Measurements from ENCODE around the gene PRR5L.

Gene PRR5L

GRCh38 chr11:36361472-36361871 is 65.4 kb downstream of the PRR5L start:
- no peak for DNase-seq

DNA sequence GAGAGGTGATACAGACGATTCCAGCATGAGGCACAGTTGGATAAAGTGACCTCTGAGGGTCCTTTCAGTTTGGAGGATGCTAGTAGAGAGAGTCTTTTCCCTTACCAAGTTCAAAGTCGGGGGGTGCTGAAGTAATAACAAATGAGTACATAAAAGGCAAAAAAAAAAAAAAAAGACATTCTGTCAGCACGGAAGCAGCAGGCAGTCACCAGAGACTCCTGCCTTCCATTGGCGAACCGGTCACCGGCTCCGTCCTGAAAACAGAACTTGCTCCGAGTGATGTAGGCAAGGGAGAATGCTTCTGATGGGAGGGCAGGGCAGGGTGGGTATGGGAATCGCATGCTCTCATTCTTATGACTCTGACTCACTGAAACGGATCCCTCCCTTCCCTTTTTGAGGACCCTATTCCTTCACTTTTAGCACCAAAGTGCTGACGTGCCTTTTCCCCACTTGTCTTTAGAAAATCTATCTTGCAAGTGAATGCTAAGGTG is 65.9 kb downstream of the PRR5L start:
- no peak for DNase-seq

DNA sequence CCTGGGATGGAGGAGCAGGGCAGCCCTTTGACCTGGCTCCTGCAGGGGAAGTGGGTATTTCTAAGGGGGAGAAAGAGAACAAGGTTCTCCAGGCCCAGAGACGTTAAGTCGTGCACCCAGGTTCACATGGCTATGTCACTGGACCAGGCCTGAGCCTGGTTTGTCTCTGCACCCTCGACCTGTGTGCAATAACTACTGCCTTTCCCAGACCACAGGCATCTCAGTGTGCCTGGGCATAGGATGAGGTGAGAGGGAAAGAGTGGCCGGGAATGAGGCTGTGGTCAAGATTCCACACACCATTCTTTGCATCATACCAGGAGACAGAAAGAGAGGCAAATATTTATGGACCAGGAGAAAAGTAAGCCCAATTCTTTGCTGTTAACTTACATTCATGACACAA is 66.8 kb downstream of the PRR5L start:
- DNase-seq = no peak

GRCh38 chr11:36363361-36364268 is 67.5 kb downstream of the PRR5L start:
- no peak for DNase-seq

- DNase-seq = no peak
These were observed 68.7 kb downstream of the PRR5L start for GRCh38 chr11:36364551-36365325.

DNA sequence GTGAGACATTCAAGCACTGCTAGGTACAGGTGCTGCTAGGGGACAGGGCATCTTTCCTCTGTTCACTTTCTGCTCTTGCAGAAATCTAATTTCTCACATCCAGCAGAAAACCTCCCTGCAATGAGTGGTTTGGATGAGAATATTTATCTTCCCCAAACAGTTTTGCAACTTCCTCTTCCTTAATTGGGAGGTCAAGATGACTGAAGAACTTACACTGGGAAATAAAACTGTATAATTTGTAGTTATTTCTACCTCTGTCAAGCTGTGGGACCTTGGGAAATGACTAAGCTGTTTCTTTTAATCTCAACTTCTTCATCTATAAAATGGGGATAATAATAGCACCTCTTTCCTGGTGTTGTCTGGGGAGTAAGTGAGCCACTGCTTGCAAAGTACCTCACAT is 69.8 kb downstream of the PRR5L start:
- no peak for DNase-seq

DNA sequence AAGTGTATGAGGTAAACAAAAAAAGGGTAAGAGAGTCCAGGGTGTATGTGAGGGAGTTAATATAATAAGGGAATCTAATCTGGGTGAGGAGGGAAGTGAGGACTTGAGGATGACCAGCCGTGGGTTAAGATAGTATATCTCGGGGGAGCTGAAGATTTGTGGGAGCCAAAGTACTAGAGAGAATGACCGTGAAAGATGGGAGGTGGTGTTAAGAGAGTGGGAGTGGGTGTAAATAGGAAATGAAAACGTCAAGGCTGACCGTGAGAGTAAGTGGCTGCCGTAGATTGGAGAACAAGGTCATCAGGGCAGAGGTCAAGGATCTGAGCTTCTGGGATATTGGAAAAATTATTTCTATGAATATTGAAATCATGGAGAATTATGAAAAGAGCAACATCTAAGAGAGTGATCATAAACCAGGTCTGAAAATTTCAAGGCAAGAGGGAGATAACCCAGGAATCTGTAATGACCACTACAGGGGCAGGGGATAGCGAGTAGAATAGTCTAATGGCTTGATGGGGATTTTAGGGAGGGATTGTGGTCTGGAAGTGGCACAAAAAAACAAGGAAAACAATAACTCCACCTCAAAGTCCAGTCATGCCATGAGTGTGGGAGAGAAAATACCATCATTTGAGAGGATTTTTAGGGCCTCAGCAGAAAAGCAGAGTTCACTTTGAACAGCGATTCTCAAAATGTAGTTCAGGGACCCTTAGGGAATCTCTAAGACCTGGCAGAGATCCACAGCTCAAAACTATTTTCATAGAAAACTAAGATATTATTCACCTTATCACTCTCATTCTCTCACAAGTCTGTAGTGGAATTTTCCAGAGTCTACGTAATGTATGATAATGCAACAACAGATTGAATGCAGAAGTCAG is 72.0 kb downstream of the PRR5L start:
- DNase-seq = no peak

DNA sequence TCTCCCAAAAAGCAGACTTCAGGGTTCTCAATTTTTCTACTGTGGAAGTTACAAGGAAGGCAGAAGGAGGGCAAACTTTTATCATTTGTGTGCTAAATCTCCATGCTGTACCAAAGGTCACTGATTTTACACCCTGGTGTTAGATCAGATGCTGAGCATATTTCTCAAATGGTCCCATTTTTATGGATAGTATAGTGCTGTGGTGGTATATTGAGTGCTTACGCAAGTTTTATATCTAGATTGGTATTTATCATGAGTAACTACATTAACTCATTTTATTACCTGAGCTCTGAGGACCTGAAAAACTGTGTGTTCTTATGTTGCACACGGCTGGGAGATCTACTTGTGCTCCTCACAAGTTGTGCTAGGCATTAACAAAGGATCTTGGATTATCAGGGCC is 75.1 kb downstream of the PRR5L start:
- DNase-seq = no peak

GRCh38 chr11:36371590-36371989 is 75.5 kb downstream of the PRR5L start:
- DNase-seq = no peak

DNA sequence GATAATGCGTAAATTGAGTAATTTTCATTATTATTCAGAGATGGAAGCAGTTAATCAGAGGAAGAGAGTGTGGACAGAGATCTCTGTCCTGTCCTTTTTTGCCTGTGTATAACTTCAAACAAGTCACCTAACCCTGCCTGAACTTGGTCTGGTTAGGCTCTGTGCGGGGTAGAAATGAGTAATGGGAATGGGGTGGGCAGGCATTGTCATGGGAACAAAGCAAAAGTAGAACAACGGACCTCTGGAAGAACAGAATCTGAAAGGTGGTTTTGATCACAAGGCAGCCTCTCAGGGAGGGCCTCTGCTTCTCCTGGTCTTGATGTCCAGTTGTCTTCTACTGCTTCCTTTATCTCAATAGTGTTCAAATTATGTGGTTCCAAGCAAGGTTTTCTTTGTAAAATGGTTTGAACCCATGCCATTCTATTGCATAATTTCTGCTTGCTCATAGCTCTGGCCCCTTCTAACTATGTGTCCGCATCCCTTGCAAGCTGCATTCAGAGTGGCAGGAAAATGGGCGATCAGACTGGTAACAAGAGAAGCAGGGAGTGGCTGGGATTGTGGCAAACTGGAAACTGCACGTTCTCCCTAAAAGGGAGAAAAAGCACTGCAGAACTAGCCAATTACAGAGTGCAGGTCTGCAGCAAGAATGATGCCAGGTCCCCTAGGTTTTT is 76.1 kb downstream of the PRR5L start:
- no peak for DNase-seq

DNA sequence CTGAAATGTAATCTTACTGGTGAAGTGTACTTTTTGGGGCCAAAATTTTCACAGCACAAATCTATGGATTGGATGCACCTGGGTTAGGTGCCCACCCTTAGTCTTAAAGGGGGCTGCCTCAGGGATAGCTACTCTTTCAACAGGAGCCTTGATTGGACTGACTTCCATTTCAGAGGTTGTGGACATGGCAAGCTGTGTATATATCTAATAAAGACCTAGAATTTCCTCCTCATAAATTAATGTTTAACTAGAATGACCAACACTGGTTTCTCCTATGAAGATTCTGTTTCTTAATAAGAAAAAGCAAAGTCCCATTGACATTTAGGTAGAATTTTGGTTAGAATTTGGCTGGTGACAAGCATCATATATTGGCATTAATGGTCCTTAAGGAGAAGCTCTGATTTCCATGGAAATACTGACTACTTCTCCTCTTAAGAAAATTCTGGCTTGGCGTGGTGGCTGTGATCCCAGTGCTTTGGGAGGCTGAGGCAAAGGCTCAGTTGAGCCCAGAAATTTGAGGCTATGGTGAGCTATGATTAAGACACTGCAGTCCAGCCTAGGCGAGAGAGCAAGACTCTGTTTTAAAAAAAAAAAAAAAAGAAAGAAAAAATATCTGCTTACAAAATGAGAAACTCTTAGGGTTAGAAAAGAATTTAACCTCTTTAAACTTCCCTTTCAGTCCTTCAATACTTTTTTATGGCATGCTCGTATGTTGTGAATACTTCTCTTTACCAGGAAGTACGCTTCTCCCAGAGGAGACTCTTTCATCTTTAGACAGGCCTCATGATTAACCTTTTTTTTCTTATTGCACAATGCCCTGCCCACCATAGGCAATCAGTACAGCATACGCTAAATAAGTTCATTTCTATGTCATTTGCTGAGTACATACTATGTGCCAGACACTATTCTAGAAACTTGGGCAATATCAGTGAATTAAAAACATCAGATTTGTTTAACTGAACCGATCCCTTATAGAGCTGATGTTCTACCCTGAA is 77.2 kb downstream of the PRR5L start:
- DNase-seq = no peak

DNA sequence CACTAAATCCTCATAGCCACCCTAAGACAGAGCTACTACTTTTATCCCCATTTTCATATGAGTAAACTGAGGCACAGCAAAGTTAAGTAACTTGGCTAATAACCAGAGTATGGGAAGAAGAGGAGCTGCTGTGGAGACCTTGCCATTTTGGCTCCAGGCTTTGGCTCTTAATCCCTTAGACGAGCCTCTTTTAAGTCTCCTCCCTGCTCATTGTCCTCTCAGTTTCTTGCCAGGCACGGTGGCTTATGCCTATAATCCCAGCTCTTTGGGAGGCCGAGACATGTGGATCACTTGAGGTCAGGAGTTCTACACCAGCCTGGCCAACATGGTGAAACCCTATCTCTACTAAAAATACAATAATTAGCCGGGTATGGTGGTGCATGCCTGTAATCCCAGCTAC is 78.6 kb downstream of the PRR5L start:
- DNase-seq = no peak

DNA sequence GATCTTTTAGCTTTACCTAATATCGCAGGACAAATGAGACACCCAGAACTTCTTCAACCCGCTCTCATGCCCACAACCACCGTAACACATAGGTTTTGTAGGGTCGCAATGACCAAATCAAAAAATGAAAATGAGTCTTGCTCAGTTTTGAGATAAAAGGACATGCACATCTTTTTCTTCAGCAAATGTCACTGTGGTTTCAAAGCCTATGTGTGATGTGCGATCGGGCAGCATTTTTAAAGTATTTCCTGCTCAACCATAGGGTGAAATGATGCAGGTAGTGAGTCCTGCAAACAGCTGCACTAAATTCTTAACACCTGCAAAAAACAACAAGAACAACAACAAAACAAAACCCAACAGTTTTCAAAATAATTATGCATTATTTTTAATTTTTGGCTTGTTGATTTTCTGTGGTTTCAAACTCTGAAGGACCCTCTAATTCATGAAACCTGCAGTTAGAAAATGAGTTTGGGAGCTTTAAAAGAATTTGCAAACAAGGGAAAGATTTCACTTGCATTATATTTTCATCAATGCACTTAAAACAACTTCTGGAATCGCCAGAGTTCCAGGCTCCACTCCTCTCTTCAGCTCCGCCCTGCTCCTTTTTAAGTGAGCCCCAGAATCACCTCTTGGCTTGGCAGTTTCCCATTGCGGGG is 79.4 kb downstream of the PRR5L start:
- DNase-seq = no peak

DNA sequence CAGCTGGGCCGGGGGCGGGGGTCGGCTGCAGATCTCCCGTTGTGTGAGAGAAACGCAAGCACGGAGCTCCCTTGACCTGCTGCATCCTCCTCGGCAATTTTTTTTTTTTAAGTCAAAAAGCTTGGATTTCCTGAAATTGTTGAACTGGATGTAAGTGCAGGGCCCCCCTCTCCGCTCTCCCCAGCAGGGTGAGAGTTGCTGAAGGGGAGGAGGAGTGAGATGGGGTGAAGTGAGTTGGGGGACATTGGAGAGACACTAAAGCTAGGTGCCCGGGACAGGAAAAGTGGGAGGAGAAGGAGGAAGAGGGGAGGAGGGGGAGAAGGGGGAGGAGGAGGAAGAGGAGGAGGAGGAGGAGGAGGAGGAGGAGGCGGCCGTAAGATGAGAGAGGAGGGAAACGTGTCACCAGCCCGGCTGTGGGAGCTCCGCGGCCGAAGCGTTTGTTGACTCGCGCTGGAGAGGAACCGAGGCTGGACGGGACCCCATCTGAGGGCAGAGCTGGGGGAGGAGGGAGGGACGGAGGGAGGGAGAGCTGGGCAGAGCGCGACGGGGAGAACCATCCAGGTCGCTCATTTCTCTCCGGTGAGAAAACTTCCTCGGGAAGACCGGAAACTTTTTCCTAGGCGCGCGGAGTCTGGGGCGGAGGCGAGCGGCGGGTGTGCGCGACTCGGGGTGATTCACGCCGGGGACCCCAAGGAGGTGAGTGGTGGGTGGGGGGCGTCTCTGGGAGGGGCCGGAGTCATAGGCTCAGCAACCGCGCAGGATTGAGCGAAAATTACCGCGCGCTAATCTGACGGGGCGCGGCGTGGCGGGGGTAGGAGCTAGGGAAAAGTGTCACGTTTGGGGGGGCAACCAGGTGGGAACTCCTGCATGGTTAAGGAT is 80.2 kb downstream of the PRR5L start:
- DNase-seq = no peak

DNA sequence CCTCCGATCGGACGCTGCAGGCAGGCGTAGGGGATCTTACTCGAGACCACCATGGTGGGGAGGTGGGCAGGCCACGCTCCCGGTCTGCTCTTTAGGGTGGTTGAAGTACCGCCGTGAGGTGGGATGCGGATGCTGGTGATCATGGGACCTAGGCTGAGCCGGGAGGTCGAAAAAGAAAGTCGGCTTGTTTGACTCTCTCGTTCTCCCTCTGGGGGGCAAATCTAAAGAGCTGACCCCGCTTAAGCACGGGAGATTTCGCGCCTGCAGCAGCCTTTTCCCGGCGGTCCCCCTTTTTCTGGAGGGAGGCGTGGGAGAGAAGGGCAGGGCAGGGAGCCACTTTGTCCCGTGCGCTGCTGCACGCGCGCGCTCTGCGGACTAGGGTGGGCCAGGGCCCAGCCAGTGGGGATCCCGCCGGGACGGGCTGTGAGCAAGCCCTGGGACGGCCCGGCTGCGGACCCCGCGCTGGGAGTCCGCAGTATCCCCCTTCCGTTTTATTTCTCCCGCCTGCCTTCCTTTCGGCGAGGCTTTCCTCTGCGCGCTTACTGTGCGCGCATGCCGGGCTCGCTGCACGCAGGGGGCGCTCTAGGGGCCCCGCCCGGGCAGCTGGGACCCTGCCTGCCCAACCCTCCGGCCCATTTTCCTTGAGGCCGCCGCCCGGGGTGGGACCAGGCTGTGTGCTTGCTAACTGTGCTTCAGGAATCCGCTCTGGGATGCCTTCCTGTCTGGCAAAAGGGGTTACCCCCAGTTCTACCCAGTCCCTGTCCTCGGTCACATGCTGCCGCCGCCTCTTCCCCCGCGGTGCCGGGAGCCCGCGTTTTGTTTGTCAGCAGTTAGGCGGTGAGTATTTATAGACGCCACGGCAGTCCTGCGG is 81.0 kb downstream of the PRR5L start:
- DNase-seq = peak in 1 of 2 experiments; percentile 63

GRCh38 chr11:36377759-36378564 is 81.9 kb downstream of the PRR5L start:
- peak in 1 of 2 experiments; percentile 13 for DNase-seq

DNA sequence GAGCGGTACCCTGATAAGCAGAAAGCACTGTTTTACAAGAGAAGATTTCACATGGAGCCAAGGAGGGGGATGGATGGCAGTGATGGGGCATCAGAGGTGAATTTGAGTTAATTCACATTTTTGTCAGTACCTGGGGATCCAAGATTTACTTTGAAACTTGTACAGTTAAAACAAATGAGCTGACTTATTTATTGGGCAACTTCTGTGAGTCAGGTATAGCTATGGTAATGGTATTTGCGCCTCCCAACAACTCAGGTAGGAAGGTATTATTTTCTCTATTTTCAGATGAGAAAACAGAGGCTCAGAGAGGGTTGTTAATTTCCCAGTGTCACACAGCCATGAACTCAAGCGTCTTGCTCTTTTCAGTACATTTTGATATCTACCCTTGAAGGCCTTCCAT is 83.6 kb downstream of the PRR5L start:
- DNase-seq = no peak

Measured in NCI-H526 (cell line).